ENCODE measurements around the gene RETN. TPM values are rescaled to one million over a fixed set of nuclear protein-coding genes. Genes with fewer than 3 reads are reported as not detected.

RETN gene
- total and polyA plus RNA-seq, 2 experiments from 2014 or later = not detected

DNA sequence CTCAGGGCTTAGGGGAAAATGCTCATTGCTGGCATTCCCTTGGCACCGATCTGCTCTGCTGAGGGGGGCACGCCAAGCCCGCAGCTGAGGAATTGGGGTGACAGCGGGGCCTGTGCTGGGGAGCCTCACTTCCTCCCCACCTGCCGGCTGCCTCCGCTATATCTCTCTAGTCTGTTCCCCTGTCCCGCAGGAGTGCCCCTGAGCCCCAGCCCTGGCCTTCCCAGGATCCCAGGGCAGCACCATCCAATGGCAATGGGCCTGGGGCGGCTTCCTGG lies 22.5 kb upstream of the RETN start:
- Histone ChIP-seq H3K4me1 (ENCODE audit: insufficient read depth) (no peaks in the 10 kb centered on the region), H3K27ac (ENCODE audit: low read depth) (no peak overlapping the region), H3K9me2 (ENCODE audit: insufficient read depth) (no peaks in the 10 kb centered on the region), H3K79me2 (replicated peaks; ENCODE audit: insufficient read depth) (no peaks in the 10 kb centered on the region), H3F3A (replicated peaks; ENCODE audit: low read depth) (no peaks in the 10 kb centered on the region), H3K4me2 (no peak overlapping the region), H2AFZ (no peak overlapping the region), H4K20me1 (replicated peaks; ENCODE audit: insufficient read depth) (no peaks in the 10 kb centered on the region; the same call in 1 of the 2 replicates), H3K36me3 (ENCODE audit: insufficient read depth) (no peaks in the 10 kb centered on the region), H3K27me3 (ENCODE audit: insufficient read depth) (peaks cover 6% of the 10 kb centered on the region; the same call in 1 of the 2 replicates), H3K4me3 (no peak overlapping the region)
- DNase-seq (ENCODE audit: low spot score) (no peak), ATAC-seq (no peak)
- H3K9me3 Mint-ChIP-seq = no peaks in the 10 kb centered on the region
- H3K27me3 Mint-ChIP-seq (ENCODE audit: insufficient read depth, low read depth, poor library complexity) = peaks cover 14% of the 10 kb centered on the region
- H3K36me3 Mint-ChIP-seq (ENCODE audit: low read depth) = peaks cover 3% of the 10 kb centered on the region; the same call in 1 of the 3 replicates
- H3K4me1 Mint-ChIP-seq = no peaks in the 10 kb centered on the region
- no peak overlapping the region for H3K27ac Mint-ChIP-seq
- no peak overlapping the region for H3K4me3 Mint-ChIP-seq
- TF ChIP-seq POLR2AphosphoS5 (IDR thresholded peaks at IDR 0.05; ENCODE audit: low read depth) (no peak), NANOG (IDR thresholded peaks at IDR 0.05; ENCODE audit: borderline replicate concordance) (no peak), CREB1 (CRISPR knock-in tag; IDR thresholded peaks at IDR 0.05; ENCODE audit: low read depth) (no peak), JUNB (IDR thresholded peaks at IDR 0.05; ENCODE audit: unreplicated experiment) (no peak), ZNF114 (CRISPR knock-in tag; IDR thresholded peaks at IDR 0.05) (no peak), EZH2 (IDR thresholded peaks at IDR 0.05; ENCODE audit: low read depth, unreplicated experiment) (no peak), ZNF331 (CRISPR knock-in tag; IDR thresholded peaks at IDR 0.05; ENCODE audit: low read depth) (no peak), EZH2phosphoT487 (IDR thresholded peaks at IDR 0.05; ENCODE audit: unreplicated experiment) (no peak), STAT1 (IDR thresholded peaks at IDR 0.05; ENCODE audit: unreplicated experiment) (no peak)
- TF ChIP-seq, protein P1, sequence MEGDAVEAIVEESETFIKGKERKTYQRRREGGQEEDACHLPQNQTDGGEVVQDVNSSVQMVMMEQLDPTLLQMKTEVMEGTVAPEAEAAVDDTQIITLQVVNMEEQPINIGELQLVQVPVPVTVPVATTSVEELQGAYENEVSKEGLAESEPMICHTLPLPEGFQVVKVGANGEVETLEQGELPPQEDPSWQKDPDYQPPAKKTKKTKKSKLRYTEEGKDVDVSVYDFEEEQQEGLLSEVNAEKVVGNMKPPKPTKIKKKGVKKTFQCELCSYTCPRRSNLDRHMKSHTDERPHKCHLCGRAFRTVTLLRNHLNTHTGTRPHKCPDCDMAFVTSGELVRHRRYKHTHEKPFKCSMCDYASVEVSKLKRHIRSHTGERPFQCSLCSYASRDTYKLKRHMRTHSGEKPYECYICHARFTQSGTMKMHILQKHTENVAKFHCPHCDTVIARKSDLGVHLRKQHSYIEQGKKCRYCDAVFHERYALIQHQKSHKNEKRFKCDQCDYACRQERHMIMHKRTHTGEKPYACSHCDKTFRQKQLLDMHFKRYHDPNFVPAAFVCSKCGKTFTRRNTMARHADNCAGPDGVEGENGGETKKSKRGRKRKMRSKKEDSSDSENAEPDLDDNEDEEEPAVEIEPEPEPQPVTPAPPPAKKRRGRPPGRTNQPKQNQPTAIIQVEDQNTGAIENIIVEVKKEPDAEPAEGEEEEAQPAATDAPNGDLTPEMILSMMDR (conservative IDR thresholded peaks at IDR 0.05; ENCODE audit: low read depth in 2 of 2) = no peak
- TF ChIP-seq, protein P2, sequence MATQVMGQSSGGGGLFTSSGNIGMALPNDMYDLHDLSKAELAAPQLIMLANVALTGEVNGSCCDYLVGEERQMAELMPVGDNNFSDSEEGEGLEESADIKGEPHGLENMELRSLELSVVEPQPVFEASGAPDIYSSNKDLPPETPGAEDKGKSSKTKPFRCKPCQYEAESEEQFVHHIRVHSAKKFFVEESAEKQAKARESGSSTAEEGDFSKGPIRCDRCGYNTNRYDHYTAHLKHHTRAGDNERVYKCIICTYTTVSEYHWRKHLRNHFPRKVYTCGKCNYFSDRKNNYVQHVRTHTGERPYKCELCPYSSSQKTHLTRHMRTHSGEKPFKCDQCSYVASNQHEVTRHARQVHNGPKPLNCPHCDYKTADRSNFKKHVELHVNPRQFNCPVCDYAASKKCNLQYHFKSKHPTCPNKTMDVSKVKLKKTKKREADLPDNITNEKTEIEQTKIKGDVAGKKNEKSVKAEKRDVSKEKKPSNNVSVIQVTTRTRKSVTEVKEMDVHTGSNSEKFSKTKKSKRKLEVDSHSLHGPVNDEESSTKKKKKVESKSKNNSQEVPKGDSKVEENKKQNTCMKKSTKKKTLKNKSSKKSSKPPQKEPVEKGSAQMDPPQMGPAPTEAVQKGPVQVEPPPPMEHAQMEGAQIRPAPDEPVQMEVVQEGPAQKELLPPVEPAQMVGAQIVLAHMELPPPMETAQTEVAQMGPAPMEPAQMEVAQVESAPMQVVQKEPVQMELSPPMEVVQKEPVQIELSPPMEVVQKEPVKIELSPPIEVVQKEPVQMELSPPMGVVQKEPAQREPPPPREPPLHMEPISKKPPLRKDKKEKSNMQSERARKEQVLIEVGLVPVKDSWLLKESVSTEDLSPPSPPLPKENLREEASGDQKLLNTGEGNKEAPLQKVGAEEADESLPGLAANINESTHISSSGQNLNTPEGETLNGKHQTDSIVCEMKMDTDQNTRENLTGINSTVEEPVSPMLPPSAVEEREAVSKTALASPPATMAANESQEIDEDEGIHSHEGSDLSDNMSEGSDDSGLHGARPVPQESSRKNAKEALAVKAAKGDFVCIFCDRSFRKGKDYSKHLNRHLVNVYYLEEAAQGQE (IDR thresholded peaks at IDR 0.05; ENCODE audit: unreplicated experiment) = no peak
- TF ChIP-seq, protein P3, sequence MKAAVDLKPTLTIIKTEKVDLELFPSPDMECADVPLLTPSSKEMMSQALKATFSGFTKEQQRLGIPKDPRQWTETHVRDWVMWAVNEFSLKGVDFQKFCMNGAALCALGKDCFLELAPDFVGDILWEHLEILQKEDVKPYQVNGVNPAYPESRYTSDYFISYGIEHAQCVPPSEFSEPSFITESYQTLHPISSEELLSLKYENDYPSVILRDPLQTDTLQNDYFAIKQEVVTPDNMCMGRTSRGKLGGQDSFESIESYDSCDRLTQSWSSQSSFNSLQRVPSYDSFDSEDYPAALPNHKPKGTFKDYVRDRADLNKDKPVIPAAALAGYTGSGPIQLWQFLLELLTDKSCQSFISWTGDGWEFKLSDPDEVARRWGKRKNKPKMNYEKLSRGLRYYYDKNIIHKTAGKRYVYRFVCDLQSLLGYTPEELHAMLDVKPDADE (IDR thresholded peaks at IDR 0.05) = no peak
- TF ChIP-seq, protein P4, sequence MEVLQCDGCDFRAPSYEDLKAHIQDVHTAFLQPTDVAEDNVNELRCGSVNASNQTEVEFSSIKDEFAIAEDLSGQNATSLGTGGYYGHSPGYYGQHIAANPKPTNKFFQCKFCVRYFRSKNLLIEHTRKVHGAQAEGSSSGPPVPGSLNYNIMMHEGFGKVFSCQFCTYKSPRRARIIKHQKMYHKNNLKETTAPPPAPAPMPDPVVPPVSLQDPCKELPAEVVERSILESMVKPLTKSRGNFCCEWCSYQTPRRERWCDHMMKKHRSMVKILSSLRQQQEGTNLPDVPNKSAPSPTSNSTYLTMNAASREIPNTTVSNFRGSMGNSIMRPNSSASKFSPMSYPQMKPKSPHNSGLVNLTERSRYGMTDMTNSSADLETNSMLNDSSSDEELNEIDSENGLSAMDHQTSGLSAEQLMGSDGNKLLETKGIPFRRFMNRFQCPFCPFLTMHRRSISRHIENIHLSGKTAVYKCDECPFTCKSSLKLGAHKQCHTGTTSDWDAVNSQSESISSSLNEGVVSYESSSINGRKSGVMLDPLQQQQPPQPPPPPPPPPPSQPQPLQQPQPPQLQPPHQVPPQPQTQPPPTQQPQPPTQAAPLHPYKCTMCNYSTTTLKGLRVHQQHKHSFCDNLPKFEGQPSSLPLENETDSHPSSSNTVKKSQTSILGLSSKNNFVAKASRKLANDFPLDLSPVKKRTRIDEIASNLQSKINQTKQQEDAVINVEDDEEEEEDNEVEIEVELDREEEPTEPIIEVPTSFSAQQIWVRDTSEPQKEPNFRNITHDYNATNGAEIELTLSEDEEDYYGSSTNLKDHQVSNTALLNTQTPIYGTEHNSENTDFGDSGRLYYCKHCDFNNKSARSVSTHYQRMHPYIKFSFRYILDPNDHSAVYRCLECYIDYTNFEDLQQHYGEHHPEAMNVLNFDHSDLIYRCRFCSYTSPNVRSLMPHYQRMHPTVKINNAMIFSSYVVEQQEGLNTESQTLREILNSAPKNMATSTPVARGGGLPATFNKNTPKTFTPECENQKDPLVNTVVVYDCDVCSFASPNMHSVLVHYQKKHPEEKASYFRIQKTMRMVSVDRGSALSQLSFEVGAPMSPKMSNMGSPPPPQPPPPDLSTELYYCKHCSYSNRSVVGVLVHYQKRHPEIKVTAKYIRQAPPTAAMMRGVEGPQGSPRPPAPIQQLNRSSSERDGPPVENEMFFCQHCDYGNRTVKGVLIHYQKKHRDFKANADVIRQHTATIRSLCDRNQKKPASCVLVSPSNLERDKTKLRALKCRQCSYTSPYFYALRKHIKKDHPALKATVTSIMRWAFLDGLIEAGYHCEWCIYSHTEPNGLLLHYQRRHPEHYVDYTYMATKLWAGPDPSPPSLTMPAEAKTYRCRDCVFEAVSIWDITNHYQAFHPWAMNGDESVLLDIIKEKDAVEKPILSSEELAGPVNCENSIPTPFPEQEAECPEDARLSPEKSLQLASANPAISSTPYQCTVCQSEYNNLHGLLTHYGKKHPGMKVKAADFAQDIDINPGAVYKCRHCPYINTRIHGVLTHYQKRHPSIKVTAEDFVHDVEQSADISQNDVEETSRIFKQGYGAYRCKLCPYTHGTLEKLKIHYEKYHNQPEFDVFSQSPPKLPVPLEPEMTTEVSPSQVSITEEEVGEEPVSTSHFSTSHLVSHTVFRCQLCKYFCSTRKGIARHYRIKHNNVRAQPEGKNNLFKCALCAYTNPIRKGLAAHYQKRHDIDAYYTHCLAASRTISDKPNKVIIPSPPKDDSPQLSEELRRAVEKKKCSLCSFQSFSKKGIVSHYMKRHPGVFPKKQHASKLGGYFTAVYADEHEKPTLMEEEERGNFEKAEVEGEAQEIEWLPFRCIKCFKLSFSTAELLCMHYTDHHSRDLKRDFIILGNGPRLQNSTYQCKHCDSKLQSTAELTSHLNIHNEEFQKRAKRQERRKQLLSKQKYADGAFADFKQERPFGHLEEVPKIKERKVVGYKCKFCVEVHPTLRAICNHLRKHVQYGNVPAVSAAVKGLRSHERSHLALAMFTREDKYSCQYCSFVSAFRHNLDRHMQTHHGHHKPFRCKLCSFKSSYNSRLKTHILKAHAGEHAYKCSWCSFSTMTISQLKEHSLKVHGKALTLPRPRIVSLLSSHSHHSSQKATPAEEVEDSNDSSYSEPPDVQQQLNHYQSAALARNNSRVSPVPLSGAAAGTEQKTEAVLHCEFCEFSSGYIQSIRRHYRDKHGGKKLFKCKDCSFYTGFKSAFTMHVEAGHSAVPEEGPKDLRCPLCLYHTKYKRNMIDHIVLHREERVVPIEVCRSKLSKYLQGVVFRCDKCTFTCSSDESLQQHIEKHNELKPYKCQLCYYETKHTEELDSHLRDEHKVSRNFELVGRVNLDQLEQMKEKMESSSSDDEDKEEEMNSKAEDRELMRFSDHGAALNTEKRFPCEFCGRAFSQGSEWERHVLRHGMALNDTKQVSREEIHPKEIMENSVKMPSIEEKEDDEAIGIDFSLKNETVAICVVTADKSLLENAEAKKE (CRISPR knock-in tag; IDR thresholded peaks at IDR 0.05) = no peak
